Measurements from ENCODE around the gene MLLT10.
A peak's percentile ranks its signal among the peaks of the same experiment; 100 is the strongest.
"Not testable (repeated sequence)": the region's sequence is repeated elsewhere in the genome, so short reads cannot be mapped to it uniquely, and the experiment has no call there.

MLLT10 gene

DNA sequence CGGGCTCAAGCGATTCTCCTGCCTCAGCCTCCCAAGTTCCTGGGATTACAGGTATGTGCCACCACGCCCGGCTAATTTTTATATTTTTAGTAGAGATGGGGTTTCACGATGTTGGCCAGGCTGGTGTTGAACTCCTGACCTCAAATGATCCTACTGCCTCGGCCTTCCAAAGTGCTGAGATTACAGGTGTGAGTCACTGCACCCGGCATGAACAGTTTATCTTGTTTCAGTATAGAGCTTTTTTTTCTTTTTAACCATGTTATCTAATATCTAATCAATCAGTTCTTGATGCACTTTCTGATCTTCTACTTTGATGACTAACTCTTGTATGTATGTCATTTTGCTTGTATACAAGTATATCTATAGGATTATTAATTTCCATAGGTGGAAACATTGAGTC is 54.1 kb downstream of the MLLT10 start:
- DNase-seq, result not testable (repeated sequence)

DNA sequence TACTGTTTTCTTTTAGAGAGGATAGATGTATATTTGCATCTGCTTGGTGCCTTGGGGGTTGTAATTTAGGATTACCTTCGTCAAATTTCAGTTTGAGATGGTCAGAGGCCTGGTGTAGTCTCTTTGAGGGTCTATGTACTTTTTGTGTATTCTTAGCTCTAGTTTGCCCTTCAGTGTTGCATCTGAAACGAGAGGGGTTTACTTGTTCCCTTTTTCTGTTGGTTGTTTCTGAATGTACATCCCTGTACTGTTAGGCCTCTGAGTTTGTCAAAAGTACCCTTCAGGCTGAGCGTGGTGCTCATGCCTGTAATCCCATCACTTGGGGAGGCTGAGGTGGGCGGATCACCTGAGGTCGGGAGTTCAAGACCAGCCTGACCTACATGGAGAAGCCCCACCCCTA is 60.0 kb downstream of the MLLT10 start:
- no peak for DNase-seq

DNA sequence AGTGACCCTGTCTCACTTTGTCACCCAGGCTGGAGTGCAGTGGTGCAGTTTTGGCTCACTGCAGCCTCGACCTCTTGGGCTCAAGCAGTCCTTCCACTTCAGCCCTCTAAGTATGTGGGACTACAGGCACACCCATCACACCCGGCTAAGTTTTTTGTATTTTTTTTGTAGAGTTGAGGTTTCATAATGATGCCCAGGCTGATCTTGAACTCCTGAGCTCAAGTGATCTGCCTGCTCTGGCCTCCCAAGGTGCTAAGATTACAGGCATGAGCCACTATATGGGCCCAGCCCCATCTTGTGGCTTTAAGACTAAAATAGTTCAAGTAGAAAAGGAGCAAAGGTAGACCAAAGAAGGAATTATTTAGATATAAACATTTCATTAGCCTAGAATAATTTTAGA is 65.5 kb downstream of the MLLT10 start:
- DNase-seq, result no peak

GRCh38 chr10:21600804-21601433 is 66.9 kb downstream of the MLLT10 start:
- DNase-seq, result no peak

- DNase-seq, result no peak
These were observed 68.3 kb downstream of the MLLT10 start for GRCh38 chr10:21602313-21602712.

DNA sequence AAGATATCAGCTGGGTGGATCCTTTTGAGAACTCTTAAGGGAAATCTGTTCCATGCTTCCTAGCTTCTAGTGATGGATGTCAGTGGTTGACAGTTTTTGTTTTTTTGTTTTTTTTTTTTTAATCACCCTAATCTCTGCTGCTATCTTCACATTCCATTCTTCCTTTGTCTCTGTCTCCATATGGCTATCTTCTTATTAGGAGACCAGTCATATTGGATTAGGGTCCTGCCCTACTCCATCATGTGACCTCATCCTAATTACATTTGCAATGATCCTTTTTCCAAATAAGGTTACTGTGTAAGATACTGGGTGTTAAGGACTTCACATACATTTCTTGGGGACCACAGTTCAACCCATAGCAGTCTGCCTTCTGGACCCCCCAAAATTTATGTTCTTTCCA is 69.7 kb downstream of the MLLT10 start:
- DNase-seq, result no peak

- no peak for DNase-seq
These were observed 70.6 kb downstream of the MLLT10 start for GRCh38 chr10:21604651-21605050.

- no peak for DNase-seq
These were observed 73.9 kb downstream of the MLLT10 start for GRCh38 chr10:21607907-21608306.

GRCh38 chr10:21614000-21614399 is 80.0 kb downstream of the MLLT10 start:
- no peak for DNase-seq

- DNase-seq, result no peak
These were observed 83.2 kb downstream of the MLLT10 start for GRCh38 chr10:21617267-21617666.

- DNase-seq, result no peak
These were observed 89.3 kb downstream of the MLLT10 start for GRCh38 chr10:21623291-21623690.

DNA sequence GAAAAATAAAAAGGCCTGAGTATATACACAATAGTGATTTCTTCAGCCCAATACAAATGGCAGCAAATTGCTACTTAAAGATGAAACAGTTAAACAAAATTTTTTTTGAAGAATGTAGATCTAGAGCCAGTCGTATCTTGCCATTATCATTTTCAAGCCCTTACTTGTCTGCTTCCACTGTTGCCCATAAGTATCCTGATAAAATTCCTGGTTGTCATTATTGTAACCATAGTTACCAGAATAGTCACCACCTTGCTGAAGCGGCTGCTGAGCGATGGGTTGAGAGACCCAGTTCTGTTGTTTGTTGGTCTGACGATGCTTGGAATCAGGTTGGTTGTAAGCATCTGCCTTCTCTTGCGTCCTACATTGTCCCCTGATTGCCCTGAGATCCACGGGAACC is 90.4 kb downstream of the MLLT10 start:
- DNase-seq, result not testable (repeated sequence)

DNA sequence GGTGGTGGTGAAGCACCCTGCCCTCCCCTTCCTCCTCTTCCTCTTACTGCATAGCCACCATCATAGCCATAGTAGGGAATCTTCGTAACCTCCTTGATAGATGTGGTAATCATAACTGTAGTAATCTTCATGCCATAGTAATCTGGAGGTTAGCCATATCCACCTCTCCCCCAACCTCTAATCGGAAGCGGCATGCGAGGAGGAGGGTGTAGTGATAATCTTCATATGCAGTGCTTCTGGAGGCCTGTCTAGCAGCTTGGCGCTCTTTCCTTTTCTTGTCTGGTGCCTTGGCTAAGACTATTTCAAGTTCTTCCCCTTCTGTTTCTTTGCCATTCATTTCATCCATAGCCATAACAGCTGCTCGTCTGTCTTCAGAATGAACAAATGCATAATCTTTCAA is 90.9 kb downstream of the MLLT10 start:
- DNase-seq, result no peak

- DNase-seq, result no peak
These were observed 91.7 kb downstream of the MLLT10 start for GRCh38 chr10:21625623-21626229.

DNA sequence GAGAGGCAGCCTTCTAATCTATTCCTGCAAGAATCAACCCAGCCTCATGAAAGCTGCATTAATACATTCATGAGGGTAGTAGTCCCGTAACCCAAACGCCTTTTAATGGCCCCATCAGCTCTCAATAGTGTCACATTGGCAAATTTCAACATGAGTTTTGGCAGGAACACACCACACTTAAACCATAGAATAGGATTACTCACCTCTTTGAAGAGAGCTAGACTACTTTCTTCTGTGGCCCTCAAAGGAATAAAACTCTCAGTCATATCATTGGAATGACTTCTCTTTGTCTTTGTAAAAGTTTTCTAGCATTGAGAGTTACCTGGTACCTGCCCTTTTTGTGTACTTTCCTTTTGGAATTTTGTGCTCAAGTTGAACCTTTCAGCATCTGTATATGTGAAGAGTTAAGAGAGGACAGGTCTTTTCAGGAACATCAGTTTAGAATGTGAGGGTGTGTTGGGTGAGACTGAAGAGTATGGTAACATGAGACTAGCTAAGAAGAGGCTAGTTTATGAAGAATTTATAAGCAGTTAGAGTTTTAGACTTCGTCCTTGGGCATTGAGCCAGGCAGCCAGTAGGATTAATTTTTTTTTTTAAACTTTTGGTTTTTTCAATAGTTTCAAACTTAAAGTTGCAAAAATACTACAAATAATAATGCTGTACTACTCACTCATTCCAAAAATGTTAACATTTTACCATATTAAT is 92.6 kb downstream of the MLLT10 start:
- no peak for DNase-seq

DNA sequence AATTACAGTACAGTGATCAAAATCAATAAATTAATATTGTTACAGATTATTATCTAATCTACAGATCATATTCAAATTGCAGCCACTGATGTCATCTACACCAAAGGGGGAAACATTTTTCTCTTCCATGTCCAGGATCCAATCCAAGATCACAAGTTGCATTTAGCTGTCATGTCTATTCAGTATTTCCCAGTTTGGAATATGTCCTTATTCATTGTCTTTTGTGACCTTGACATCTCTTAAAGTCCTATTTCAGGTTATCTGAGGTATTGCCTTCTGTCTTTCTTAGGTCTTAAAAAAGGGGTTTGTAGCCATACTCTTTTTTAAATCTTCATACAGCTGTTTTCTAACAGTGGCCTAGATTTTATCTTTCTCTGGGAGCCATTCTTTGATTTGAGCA is 93.3 kb downstream of the MLLT10 start:
- no peak for DNase-seq

DNA sequence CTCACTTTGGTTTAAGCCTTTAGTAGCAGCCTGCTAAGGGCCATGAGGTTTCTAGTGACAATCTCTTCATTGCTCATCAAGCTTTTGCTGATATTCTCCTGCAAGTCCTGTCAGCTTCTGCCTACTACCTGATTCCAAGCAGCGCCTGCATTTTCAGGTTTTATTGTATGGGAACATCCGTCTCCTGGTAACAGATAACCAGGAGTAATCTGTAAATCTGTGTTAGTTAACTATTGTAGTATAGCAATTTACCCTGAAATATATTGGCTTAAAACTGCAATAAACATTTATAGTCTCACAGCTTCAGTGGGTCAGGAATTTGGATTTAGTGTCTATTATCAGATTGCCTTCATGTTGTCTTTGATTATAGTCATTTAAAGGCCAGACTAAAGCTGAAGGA is 94.0 kb downstream of the MLLT10 start:
- no peak for DNase-seq

DNA sequence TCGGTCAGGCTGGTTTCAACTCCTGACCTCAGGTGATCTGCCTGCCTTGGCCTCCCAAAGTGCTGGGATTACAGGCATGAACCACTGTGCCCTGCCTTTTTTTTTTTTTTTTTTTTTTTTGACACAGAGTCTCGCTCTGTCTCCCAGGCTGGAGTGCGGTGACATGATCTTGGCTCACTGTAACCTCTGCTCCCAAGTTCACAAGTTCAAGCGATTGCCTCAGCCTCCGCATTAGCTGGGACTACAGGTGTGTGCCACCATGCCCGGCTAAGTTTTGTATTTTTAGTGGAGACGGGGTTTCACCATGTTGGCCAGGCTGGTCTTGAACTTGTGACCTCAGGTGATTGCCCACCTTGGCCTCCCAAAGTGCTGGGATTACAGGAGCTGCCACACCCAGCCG is 94.6 kb downstream of the MLLT10 start:
- DNase-seq, result not testable (repeated sequence)

GRCh38 chr10:21634599-21635365 is 100.8 kb downstream of the MLLT10 start:
- DNase-seq, result no peak

DNA sequence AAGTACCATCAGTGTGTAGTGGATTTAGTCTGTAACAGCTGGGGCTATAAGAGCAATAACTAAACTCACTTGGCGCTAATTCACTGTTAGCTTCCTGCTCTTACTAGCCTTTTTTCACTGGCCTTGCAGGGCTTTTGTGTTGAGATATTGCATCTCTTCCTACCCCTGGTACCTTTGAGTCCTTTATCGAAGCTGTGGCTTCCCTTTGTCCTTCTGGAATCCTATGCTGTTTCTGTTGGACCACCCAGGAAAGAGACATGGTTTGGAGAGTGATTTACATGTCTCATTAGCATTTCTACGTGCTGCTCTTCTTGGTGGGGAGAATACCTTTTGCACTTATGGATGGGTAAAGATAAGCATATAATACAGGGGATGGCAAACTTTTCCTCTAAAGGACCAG is 103.8 kb downstream of the MLLT10 start:
- no peak for DNase-seq

- no peak for DNase-seq
These were observed 104.6 kb downstream of the MLLT10 start for GRCh38 chr10:21638681-21639080.

- no peak for DNase-seq
These were observed 114.0 kb downstream of the MLLT10 start for GRCh38 chr10:21648040-21648439.

DNA sequence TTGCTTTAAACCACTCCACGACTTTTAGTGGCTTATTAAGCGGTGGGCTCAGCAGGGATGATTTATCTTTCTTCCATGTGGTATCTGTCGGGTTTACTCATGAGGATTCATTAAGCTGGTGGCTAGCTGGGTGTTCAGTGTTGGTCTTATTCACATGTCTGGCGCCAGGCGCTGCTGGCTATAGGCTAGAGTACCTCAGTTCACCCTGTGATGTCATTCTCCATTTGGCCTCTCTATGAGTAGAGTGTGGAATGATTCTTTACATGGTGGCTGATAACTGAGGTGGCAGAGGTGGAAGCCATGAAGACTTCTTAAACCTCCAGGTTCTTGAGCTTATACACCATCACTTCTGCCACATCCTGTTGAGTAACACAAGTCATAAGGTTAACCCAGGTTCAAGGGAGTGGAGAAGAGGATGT is 115.4 kb downstream of the MLLT10 start:
- peak in 1 of 2 donors; percentile 11 for DNase-seq

DNA sequence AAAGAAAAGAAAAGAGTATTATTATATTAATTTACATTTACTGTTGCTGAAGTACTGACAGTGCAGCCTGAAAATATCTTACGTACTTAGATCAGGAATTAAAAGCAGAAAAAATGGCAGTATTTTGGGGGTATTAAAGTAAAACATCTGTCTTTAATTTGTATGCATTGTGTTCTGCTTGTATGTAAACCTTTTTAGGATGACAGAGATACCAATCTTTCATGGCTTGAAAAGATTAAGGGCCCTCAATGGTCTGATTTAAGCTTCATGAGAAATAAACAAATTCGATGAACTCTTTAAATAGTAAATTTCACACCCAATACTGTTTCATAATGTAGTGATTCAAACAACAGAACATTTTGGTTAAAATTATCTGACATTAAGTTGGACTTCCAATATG is 116.3 kb downstream of the MLLT10 start:
- DNase-seq, result no peak

Data from CD4-positive, alpha-beta T cell treated with Interleukin-4 for 1 hour (primary cell).